ENCODE measurements around the gene MSRB3.

DNA sequence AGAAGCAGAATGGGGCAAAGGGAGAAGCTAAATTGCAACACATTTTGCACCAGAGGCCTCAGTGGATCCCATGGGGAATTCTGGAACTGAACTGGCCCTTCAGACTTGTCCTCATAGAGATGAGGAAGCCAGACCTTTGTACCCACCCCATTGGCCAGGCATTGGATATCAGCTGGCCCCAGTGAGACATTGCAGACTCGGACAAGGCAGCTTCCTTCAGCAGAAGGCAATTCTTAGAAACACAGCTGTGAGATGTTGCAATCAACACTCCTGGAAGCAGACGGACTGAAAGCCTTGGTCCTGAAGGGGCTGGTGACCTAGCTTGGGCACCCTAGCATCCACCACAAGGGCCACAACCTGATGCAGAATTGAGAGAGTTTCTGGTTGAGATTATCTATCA, 218.1 kb downstream of the MSRB3 start:
- TF ChIP-seq, protein P1, sequence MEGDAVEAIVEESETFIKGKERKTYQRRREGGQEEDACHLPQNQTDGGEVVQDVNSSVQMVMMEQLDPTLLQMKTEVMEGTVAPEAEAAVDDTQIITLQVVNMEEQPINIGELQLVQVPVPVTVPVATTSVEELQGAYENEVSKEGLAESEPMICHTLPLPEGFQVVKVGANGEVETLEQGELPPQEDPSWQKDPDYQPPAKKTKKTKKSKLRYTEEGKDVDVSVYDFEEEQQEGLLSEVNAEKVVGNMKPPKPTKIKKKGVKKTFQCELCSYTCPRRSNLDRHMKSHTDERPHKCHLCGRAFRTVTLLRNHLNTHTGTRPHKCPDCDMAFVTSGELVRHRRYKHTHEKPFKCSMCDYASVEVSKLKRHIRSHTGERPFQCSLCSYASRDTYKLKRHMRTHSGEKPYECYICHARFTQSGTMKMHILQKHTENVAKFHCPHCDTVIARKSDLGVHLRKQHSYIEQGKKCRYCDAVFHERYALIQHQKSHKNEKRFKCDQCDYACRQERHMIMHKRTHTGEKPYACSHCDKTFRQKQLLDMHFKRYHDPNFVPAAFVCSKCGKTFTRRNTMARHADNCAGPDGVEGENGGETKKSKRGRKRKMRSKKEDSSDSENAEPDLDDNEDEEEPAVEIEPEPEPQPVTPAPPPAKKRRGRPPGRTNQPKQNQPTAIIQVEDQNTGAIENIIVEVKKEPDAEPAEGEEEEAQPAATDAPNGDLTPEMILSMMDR (IDR thresholded peaks at IDR 0.05; ENCODE audit: insufficient read depth, low read length, poor library complexity, severe bottlenecking): no peak
- TF ChIP-seq EZH2phosphoT487 (conservative IDR thresholded peaks at IDR 0.05; ENCODE audit: low read length): no peak
